Kidney capillary endothelial cell (primary cell): ENCODE data around the gene ANKRD20A1.
"Not testable (repeated sequence)": the region's sequence is repeated elsewhere in the genome, so short reads cannot be mapped to it uniquely, and the experiment has no call there.

ENCODE experiments used
- DNase-seq: peaks from one replicate; pipeline ENCODE4 v3.0.0-alpha.2; 2018; ENCODE audit warnings: low spot score

ANKRD20A1 gene

DNA sequence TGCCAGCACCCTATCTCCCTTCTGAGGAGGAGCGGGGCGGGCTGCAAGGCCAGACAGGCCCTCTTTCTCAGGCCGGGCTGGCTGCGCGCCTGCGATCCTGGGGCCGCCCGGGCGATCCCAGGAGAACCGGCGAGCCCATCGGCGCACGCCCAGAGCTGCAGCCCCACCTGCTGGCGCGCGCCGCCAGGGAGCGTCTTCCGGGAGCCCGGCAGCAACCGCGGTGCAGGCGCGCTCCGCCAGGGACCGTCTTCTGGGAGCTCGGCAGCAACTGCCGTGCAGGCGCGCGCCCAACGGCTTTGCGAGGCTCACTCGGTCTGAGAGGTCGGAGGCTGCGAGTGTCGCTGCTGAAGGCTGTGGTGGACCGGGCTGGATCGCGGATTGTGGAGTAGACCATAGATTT lies at the start of gene ANKRD20A1:
Gene ANKRD20A1, plus strand, starts transcription at position 61 of the 400 bp plus-strand sequence. CDS start 496 bp downstream, outside the sequence.
- DNase-seq, result peak; percentile 0

DNA sequence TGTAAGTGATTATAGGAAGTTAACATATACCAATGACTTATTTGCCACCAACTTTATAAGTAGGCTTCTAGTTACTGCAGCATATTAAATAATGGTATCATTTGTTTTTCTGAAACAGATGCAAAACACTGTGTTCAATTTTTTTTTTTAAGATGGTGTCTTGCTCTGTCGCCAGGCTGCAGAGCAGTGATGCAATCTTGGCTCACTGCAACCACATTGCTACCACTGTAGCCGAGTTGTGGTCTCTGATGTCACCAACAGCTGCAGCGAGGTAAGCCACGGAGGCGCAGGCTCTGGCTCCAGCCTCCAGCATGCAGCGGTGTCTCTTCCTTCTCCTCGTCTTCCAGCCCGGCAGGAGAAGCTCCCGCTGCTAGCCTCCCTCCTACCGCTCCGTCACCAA lies 26.6 kb upstream of the ANKRD20A1 start:
- DNase-seq, result not testable (repeated sequence)
